NK-92 treated with Interleukin-12 subunit alpha and Interleukin-12 subunit beta, amount 100 ng/mL, for 24 hours (cell line): Measurements from ENCODE around the gene NOP53.
"Not testable (repeated sequence)": the region's sequence is repeated elsewhere in the genome, so short reads cannot be mapped to it uniquely, and the experiment has no call there.

Experiments
- DNase-seq: peaks from one replicate; lab custom pipeline; 2025; lab: John Stamatoyannopoulos, UW

NOP53 gene

DNA sequence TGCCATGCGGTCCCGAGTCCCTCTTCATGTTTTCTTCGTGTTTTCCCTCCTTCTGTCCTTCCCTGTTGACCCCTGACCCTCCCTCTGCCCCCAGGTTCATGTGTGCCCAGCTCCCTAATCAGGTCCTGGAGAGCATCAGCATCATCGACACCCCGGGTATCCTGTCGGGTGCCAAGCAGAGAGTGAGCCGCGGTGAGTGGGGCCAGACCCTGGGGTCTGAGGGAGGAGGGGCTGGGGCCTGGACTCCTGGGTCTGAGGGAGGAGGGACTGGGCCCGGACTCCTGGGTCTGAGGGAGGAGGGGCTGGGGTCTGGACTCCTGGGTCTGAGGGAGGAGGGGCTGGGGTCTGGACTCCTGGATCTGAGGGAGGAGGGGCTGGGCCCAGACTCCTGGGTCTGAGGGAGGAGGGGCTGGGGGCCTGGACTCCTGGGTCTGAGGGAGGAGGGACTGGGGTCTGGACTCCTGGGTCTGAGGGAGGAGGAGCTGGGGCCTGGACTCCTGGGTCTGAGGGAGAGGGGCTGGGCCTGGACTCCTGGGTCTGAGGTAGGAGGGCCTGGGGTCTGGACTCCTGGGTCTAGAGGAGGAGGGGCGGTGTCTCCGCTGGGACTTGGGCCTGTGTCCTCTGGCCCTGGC lies 26.8 kb upstream of the NOP53 start:
- DNase-seq, result not testable (repeated sequence)

DNA sequence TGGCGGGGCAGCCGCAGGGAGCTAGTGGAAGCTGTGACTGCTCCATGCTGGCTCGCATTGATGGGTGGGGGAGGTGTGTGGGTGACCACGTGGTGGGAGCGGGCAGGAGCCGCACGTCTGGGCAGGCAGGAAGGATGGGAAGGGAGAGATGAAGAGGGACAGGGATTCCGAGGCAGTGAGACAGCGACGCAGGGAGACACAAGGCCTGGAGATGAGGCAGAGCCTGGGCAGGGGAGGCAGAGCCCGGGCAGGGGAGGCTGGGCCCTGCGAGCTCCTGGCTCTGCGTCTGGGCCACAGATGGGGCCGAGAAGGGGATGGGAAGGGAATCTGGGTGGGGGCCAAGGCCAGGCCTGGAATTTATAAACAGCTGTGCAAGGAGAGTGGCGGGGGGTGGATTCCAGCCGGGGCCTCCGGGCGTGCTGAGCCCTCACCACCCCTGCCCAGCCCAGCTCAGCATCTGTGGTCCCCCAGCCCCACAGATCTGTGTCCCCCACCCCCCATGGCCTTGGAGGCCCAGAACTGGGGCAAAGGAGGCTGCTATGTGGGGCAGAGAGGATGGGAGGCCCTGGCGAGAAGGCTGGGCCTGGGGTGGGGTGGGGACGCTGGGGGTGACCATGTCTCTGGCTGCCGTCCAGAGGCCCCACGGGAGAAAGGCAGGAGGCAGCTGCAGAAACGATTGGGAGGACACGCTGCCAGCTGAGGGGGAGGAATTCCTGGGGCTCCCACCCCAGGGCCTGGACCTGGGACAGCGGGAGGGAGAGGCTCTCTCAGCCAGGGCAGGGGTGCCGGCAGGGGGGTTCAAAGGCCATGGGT lies 26.1 kb upstream of the NOP53 start:
- DNase-seq, result no peak

DNA sequence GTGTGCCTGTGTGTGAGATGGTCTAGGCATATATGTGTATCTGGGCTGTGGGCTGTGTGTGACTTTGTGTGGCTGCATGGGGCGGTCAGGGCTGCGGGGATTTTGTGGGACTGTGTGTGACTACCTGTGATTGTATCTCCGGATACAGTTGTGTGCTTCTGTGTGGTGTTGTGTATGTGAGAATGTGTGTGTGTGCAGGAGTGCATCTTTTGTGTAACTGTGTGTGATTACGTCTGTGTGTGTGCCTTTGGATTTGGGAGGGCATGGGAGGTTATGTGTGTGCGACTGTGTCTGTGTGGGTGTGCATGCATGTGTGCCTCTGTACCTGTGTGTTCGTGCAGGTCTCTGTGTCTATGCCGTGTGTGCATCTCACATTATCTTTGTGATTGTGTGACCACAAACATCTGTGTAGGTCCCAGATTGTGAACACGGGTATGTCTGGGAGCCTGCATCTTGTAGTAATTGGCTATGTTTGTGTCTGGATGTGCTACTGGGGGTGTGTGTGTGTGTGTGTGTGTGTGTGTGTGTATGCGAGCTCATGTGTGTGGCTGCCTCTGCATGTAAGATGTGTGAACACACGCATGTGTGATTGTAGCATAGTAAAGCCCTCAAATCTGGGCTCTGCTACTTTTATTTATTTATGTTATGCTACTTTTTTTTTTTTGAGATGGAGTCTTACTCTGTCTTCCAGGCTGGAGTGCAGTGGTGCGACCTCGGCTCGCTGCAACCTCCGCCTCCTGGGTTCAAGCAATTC lies 24.5 kb upstream of the NOP53 start:
- no peak for DNase-seq

DNA sequence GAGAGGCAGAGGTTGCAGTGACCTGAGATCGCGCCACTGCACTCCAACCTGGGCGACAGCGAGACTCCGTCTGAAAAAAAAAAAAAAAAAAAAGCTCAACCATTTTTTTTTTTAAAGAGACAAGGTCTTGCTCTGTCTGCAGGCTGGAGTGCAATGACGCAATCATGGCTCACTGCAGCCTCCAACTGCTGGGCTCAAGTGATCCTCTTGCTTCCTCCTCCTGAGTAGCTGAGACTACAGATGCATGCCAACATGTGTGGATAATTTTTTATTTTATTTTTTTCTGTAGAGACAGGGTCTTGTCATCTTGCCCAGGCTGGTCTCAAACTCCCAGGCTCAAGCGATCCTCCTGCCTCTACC lies 21.8 kb upstream of the NOP53 start:
- no peak for DNase-seq

DNA sequence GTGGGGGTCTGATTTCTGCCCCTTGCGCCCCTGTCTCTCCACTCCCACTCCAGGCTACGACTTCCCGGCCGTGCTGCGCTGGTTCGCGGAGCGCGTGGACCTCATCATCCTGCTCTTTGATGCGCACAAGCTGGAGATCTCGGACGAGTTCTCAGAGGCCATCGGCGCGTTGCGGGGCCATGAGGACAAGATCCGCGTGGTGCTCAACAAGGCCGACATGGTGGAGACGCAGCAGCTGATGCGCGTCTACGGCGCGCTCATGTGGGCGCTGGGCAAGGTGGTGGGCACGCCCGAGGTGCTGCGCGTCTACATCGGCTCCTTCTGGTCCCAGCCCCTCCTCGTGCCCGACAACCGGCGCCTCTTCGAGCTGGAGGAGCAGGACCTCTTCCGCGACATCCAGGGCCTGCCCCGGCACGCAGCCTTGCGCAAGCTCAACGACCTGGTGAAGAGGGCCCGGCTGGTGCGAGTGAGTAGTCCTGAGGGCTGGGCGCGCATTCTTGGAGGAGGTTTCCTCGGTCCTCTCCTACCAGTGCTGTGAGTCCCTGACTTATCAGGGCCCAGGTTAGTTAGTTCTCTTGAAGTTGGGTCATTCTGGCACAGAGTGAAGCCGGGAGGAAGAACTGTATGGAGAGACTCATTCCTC lies 19.5 kb upstream of the NOP53 start:
- no peak for DNase-seq

DNA sequence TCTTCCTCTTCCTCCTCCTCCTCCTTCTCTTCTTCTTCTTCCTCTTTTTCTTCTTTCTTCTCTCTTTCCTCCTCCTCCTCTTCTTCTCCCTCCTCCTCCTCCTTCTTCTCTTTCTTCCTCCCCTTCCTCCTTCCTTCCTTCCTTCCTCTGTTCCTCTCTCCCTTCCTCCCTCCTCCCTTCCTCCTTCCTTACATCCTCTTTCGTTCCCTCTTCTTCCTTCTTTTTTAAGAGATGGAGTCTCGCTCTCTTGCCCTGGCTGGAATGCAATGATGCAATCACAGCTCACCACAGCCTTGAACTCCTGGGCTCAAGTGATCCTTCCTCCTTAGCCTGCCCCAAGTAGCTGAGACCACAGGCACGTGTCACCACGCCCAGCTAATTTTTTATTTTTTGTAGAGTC lies 18.9 kb upstream of the NOP53 start:
- no peak for DNase-seq

DNA sequence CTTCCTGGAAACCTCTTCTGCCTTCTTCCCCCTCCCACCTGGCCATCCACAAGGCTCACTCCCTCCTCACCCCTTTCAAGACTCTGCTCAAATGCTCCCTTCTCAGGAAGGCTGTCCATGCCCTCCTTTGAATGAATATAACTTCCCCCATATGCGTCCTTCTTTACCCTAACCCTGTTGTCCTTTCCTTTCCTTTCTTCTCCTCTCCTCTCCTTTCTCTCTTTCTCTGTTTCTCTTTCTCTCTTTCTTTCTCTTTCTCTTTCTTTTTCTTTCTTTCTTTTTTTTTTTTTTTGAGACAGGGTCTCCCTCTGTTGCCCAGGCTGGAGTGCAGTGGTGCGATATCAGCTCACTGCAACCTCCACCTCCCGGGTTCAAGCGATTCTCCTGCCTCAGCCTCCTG lies 17.1 kb upstream of the NOP53 start:
- DNase-seq, result not testable (repeated sequence)

DNA sequence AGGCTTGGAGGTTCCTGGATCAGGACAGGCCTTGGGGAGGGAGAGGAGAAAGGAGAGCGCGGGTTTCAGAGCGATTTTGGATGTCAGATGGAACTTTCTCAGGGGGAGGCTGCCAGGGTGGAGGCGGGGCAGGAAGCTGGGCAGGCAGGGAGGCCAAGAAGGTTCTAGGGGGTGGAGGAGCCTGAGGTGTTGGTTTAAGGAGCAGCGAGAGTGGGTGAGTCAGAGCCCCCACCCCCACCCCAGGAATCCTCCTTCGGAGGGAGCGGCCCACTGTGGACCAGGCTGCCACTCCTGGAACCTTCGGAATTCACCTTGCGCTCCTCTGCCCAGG lies 15.9 kb upstream of the NOP53 start:
- DNase-seq, result no peak

DNA sequence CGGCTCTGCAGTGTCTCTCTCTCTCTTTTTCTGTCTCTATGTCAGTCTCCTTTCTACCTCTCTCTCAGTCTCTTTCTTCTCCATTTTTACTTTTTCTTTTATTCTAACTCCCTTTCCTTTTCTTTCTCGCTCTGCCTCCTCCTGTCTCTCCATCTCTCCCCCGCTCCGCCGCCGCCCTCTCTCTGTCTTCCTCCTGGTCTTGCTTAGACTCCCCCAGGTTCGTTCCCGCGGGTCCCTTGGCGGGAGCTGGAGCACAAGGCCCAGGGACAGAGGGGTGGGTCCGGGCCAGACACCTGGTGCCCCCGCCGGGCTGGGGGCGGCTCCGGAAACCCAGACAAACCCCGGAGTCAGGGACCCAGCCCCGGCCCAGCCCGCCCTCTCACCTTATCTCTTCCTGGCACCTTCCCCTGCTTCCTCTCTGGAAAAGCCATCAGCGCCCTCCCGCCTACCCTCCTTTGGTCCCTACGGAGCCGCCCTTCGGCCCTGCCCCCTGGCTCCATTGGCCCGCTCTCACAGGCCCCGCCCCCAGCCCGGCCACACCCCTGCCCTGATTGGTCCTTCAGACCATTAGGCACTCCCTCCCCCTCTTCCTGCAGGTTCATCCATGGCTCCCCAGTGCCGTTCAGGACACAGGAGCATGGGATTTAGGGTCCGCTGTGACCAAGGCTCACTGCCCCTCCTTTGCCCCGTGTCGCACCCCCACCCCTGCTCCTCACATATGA lies 15.4 kb upstream of the NOP53 start:
- DNase-seq, result no peak

DNA sequence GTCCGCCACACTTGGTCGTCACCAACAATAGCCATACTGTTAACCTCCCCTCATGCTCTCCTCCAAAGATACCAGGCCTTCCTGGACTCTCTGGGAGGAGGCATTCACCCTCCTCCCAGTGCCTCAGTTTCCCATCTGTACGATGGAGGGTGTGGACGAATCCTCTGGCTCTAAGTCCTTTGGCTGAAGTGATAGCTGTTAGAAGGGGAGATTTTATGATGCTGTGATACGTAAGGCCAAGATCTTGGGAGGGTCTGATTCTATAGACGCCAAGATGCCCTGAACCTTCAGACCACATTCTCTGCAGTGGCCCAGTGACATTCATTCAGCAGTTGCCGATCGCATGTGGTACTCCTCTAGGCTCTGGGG lies 14.8 kb upstream of the NOP53 start:
- no peak for DNase-seq

DNA sequence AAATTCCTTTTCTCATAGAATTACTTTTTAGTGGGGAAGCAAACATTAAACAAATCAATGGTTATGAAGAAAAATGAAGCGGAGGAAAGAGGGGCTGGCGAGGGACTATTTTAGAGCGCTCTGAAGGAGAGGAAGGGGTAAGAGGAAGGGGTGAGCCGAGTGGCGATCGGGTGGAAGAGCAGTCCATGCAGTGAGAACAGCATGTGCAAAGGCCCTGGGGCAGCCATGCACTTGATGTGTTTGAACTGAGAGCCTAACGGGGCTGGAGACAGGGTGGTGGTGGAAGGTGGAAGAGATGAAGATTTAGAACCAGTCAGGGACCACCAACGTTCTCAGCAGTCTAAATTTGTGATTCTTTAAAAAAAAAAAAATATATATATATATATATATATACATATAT lies 14.4 kb upstream of the NOP53 start:
- DNase-seq, result no peak

DNA sequence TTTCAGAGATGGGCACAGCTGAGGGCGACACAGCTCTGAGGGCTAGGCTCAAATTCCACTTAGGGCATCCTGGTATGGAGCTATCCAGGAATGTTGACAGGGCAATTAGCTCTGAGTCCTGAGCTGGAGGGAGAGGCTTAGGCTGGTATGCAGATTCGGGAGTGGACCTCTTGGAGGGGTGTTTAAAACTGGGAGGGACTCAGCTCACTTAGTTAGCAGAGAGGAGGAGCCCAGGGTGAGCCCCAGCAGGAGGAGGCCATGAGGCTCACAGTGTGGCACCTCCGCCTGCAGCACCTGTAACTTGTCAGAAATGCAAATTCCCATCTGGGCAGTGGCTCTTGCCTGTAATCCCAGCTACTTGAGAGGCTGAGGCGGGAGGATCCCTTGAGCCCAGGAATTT lies 10.2 kb upstream of the NOP53 start:
- no peak for DNase-seq

DNA sequence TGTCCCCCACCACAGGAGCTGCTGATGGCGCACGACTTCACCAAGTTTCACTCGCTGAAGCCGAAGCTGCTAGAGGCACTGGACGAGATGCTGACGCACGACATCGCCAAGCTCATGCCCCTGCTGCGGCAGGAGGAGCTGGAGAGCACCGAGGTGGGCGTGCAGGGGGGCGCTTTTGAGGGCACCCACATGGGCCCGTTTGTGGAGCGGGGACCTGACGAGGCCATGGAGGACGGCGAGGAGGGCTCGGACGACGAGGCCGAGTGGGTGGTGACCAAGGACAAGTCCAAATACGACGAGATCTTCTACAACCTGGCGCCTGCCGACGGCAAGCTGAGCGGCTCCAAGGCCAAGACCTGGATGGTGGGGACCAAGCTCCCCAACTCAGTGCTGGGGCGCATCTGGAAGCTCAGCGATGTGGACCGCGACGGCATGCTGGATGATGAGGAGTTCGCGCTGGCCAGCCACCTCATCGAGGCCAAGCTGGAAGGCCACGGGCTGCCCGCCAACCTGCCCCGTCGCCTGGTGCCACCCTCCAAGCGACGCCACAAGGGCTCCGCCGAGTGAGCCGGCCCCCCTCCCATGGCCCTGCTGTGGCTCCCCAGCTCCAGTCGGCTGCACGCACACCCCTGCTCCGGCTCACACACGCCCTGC lies 4.4 kb upstream of the NOP53 start:
- DNase-seq, result no peak

DNA sequence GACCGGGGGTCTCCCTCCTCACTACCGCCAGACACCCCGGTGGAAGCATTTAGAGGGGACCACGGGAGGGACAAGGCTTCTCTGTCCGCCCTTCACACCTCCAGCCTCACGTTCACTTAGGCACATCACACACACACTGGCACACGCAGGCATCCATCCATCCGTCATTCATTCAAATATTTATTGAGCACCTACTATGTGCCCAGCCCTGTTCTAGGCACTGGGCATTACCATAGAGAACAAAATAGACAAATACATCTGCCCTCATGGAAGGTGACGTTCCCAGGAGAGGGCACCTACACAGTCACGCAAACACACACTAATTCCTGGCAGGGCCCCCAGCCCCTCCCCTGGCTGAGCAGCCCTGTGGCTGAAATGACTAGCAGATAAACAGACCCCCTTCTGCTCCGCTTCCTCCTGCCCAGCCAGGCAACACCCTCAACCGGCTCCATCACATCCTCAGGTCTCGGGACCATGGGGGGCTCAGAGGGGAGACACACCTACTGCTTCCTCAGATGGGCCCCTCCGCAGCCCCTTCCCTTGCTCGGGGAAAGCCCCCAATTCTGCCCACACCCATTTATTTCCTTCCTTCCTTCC lies 3.7 kb upstream of the NOP53 start:
- no peak for DNase-seq

DNA sequence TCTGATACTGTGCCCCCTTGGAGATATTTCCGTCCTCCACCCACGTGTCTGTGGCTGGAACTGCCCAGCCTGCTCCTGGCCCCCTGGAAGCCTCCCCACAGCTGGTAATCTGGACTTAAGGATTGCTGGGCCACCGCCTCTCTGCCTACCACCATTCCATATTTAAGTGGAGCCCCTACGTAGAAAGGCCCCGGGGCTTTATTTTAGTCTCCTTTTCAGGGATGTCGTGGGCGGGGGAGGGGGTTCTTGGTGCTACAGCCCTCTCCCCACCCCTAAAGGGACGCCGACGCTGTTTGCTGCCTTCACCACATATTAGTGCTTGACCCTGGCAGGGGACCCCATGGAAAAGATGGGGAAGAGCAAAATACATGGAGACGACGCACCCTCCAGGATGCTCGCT lies 2.7 kb upstream of the NOP53 start:
- no peak for DNase-seq

DNA sequence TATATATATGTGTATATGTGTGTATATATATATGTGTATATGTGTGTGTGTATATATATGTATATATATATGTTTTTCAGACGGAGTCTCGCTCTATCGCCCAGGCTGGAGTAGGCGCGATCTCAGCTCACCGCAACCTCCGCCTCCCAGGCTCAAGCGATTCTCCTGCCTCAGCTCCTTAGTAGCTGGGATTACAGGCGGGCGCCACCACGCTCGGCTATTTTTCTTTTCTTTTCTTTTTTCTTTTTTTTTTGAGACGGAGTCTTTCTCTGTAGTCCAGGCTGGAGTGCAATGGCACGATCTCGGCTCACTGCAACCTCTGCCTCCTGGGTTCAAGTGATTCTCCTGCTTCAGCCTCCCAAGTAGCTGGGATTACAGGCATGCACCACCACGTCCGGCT lies 783 bp downstream of the NOP53 start:
- DNase-seq, result not testable (repeated sequence)

DNA sequence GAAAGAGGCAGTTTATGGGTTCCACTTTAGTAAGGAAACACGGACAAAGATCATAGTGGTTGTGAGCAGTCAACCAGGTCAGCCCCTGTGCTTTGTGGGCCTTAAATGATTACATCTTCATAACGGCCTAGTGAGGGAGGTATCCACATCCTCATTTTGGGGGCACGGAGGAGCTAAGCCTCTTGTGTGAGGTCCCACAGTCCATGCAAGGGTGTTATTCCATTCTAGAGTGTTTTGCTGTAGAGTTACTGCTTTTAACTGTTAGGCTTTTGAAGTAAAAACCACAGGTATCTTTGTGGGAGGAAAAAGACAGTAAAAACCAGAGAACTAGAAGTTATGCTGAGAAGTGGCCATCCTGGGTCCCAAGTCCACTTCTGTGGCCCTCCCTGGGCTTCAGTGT lies 4.0 kb downstream of the NOP53 start:
- no peak for DNase-seq

DNA sequence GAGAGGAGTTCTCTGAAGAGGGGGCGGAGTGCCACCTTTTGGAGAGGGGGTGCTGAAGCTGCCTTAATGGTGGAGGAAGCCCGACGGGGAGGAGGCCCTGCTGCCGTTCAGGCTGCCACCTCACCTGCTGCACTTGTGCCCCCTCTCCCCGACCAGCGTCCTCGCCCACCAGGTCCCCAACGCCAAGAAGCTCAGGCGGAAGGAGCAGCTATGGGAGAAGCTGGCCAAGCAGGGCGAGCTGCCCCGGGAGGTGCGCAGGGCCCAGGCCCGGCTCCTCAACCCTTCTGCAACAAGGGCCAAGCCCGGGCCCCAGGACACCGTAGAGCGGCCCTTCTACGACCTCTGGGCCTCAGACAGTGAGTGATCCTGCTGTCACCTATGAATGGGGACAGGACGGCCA lies 5.4 kb downstream of the NOP53 start:
- DNase-seq, result no peak

DNA sequence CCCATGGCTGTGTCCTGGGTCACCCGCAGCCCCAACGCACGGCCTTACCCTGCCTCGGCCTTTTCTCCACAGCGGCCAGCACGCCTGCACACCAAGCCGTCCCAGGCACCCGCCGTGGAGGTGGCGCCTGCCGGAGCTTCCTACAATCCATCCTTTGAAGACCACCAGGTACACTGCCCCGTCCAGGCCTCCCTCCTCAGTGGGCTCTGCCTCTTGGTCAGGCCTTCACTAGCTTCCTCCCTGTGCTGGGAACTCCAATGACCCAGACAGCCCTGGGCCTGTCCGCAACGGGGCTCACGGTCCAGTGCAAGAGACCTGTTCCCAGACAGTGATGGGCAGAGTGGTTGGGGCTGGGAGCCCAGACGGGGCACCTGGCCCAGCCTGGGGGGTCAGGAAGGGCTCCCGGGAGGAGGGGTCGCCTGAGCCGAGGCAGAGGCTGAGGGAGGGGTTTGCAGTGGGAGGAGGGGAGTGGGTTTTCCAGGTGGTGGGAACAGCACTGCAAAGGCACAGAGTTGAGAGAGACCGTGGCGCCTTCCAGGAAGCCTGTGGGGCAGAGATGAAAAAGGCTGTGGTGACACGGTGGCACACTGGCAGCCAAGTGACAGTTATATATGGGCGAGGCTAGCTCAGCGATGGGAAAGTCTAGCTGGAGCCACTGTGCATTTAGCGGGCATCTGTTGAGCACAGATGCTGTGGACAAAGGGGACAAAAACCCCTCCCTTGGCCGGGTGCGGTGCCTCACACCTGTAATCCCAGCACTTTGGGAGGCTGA lies 7.3 kb downstream of the NOP53 start:
- DNase-seq, result no peak

DNA sequence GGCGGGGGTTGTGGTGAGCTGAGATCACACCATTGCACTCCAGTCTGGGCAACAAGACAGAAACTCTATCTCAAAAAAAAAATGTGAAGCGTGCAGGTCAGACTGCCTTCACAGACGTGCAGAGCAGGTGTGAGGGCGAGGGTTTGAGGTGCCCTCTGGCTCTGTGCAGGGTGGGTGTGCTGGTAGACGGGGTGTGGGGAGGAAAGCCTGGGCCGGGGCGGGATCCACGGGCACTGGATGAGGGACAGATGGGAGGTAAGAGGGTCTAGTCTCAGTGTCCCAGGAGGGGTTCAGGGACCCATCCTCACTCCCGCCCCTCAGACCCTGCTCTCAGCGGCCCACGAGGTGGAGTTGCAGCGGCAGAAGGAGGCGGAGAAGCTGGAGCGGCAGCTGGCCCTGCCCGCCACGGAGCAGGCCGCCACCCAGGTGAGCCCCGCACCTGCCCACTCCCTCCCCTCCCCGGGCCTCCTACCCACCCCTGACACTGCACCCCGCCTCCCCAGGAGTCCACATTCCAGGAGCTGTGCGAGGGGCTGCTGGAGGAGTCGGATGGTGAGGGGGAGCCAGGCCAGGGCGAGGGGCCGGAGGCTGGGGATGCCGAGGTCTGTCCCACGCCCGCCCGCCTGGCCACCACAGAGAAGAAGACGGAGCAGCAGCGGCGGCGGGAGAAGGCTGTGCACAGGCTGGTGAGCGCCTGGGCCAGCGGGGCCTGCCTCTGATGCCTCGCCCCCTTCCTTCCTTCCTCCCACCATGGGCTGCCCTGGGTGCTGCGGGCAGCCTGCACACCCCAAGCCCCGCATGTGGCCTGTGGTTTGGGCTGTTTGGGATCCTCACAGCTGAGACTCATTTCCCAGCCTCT lies 9.1 kb downstream of the NOP53 start:
- no peak for DNase-seq
